GM19397 (cell line): ENCODE data around the gene PRDM16.

Experiments
- ATAC-seq: cut with Tn5 transposase; IDR thresholded peaks from one replicate; pipeline ENCODE4 v1.9.1; 2021; ENCODE audit warnings: mild to moderate bottlenecking, moderate library complexity; ENCODE audit not compliant: unreplicated experiment

PRDM16 gene

DNA sequence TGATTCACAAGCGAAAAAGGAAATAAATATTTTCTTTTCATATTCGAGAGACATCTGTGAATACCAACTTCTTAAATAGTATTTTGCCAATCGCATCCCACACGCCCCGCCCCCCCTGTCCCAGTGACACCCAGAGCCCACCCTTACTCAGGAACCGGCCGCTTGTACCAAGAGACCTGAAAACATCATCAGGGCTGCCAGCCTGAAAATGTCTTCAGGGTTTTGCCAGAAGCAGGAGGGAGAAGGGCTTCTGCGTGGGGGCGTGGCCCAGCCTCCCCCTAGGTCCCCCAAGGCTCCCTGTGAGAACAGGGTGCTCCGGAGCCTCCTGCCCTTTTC, 126.4 kb downstream of the PRDM16 start:
- ATAC-seq, result no peak

- no peak for ATAC-seq
Measured at GRCh38 chr1:3195966-3196515, 127.0 kb downstream of the PRDM16 start.

DNA sequence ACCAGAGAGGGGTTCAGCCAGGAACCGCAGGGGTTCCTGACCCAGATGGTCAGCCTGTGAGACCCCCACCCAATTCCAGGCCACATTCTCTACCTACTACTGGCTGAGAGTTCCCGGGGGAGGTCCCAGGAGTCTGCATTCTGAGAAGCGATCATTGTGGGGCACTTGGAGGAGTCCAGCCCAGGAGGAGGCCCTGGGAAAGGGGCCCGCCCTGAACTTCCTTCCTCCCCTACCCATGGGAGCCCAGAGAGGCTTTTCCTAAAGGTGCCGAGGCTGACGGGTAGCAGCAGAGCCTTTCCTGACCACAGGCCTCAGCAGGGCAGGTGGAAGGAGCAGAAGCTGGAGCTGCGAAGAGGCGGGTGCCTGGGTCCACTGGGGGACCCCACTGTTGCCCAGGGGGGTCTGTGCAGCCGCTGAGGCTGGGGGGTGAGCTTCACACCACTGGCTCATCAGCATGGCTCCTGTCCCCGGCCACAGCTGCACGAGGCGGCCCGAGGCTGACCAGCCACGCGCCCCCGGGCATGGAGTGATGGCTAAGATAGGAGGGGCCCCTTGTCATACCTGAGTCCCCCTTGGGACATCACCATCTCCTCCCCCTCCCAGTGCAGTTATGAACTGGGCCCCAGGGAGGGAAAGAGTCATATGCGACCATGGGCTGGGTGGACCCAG, 127.7 kb downstream of the PRDM16 start:
- no peak for ATAC-seq

DNA sequence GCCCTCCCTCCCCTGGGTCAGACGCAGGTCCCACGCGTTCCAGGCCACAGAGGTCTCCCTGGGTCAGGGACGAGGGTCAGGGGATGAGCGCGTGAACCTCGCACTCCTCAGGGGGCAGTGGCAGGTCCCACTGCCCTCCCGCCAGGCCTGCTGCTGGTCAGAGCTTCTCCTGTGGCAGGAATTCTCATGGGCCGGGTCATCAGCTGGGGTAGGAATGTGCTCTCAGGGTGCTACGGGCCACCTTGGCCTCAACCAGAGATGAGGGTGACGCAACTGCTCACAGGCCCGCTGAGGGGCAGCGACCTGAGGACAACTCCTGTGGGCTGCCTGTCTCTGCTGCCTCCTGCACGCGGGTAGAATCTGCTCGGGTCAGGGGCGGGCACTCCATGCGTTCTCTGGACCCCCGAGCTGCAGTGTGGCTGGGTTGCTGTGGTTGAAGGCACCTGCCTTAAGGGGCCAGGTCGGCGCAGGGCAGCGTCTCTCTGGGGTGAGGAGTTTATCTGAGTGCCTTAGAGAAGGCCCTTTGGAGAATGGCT, 128.8 kb downstream of the PRDM16 start:
- ATAC-seq, result no peak

GRCh38 chr1:3198371-3199271, 129.6 kb downstream of the PRDM16 start:
- ATAC-seq, result no peak

DNA sequence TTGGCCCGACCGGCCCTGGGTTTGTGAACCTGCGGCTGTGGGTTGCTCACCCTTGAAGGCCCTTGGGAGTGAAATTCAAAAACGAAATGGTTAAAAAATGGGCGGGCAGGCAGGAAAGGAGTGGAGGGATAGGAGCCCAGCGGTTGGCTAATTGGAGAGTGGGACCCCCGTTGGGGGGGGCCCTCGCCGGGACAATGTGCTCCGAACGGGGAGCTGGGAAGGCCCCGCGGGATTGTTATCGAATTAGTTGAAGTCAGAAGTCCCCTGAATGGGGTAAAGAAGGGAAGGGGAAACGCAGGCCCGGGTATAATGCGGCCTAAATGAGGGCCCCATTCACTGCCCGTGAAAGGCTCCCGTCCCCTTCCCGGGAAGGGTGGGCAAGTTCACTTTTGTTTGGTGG, 135.7 kb downstream of the PRDM16 start:
- no peak for ATAC-seq

DNA sequence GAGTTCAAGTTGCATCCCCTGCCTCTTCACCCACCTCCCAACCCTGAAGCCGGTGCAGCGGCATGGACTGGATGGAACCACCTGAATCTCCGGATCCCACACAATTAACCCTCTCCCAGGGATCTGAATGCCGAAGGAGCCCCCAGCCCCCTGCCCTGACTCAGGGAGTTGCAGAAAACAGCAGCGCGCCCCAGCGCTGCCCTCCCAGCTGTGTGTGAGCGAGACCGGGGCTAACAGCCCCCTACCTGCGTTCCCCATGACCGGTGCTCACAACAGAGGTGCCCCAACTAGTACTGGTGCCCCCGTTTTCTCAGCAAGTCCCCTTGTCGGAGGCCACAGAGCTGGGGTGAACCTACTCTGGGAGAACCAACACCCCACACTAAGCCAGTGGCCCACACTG, 136.8 kb downstream of the PRDM16 start:
- ATAC-seq, result no peak

- no peak for ATAC-seq
Measured at GRCh38 chr1:3206696-3207095, 137.7 kb downstream of the PRDM16 start.

- no peak for ATAC-seq
Measured at GRCh38 chr1:3207217-3207848, 138.3 kb downstream of the PRDM16 start.

DNA sequence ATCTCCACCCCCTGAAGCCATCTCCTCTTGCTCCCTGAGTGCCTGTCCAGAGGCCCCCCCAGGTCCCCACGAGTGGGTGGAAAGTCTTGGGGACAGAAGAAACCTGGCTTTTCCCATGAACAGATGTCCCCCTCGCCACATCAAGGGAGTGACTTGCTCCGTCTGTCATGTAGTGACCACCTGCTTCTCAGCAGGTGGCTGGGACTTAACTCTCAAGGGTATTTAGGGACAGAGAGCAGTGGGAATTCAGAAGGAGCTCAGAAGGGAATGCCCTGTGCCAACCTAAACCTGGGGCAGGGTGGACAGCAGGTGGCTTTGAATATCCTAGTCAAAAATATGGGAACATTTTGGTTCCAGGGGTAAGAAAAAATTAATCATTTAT, 139.8 kb downstream of the PRDM16 start:
- no peak for ATAC-seq

DNA sequence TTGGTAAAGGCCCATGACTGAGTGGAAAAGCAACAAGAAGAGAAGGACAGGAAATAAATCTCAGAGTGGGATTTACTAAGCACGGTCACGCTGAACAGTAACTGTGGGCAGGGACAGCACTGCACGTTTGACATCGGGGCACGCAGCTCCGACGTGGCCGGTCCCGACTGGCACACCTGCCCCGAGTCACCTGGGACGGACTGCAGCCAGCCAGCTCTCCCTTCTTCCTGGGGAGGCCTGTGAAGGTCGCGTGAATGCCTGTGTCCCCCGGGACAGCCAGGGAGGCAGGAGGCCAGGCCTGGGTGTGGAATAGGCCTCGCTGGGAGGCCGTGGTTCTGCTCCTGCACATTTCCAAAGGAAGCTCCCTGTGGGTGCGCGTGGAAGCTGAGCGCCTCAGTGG, 140.2 kb downstream of the PRDM16 start:
- no peak for ATAC-seq

DNA sequence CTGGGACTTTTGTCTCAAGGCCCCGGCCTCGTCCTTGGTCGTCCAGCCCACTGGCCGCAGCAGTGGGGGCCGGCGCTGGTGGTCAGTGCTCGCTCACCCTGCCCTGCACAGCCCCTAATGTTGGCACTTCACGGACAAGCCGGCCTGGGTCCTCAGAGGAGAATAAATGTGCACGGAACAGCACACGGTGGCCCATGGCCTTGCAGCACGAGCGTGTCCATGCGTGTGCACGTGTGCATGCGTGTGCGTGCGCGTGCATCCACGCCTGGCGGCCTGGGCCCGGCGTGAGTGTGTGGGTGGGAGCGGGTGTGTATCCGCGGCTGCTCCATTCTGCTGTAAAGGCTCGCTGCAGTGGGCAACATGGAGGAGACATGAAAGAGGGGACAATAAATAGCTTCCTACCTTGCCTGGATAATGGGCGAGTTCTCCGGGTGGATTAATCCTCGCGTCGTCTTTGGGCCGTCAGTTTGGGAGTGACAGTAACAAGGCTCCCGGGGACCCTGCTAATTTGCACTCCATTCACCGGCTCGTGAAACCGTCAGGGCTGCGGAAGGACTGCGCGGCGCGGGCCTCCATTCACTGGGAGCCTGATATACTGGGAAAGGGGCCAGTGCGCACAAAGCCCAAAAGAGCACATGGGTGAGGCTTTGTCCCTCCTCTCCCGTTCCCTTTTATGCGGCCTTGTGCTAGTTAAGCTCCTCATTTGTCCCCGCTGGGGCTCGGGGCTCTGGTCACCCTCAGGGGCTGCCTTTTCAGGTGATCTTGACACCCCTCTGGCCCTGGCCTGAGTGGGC, 142.8 kb downstream of the PRDM16 start:
- no peak for ATAC-seq

DNA sequence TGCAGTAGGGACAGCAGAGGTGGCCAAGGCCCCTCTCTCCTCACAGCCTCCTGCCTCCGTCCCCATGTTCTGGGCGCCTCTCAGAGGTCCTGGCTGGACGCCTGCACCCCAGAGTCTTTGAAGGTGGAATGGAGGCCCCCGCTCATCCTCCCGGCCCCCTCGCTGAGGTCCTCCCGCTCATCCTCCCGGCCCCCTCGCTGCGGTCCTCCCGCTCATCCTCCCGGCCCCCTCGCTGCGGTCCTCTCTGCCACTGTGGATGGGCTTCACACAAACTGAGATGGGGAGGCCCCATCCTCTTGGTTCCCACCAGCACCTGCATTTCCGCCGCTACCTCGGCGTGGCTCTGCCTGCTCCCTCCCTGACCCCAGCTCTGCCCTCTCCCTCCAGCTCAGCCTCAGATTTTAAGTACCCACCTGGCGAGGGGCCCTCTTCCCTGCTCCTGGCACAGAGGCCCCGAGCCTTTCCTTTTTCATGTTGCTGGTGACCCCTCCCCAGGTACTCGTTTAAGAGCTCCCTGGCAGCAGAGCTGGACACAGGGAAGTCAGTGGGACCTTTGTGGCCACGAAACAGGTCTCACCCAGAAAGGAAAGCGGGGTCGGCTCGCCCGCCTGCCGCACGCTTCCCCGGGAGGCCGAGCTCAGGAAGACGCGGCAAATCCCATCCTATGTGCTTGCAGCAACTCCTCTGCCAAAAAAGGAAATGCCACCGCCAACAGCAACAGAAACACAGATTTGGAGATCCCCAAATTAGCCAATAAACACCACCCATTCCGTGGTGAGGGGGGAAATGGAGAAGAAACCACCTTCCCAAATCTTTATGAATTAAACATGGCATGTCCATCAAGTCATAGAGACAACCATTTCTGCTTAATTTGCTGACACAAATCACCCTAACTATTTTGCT, 143.7 kb downstream of the PRDM16 start:
- no peak for ATAC-seq

GRCh38 chr1:3213730-3214129, 144.7 kb downstream of the PRDM16 start:
- ATAC-seq, result no peak

- ATAC-seq, result no peak
Measured at GRCh38 chr1:3215198-3216014, 146.4 kb downstream of the PRDM16 start.

GRCh38 chr1:3216015-3216391, 147.0 kb downstream of the PRDM16 start:
- ATAC-seq, result no peak

DNA sequence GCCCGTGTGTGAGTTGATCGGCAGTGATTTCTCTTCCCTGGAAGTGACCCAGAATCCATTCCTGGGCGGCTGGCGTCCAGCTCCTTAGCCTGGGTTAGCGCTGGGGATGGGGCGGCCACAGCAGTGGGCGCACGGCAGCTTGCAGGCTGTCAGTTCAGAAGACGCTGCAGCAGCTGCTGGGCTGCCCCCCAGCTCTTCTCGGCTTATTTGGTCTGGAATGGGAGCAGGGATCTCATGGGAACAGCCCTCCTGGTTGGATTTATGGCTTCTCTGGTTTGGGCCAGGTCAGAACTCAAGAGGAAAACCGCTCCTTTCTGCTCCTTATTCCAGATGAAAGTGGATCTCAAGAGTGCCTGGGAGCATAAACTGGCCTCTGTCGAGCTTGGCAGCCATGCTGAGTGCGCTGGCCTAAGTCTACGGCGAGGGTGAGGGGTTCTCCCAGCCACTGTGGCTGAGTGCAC, 148.2 kb downstream of the PRDM16 start:
- no peak for ATAC-seq

DNA sequence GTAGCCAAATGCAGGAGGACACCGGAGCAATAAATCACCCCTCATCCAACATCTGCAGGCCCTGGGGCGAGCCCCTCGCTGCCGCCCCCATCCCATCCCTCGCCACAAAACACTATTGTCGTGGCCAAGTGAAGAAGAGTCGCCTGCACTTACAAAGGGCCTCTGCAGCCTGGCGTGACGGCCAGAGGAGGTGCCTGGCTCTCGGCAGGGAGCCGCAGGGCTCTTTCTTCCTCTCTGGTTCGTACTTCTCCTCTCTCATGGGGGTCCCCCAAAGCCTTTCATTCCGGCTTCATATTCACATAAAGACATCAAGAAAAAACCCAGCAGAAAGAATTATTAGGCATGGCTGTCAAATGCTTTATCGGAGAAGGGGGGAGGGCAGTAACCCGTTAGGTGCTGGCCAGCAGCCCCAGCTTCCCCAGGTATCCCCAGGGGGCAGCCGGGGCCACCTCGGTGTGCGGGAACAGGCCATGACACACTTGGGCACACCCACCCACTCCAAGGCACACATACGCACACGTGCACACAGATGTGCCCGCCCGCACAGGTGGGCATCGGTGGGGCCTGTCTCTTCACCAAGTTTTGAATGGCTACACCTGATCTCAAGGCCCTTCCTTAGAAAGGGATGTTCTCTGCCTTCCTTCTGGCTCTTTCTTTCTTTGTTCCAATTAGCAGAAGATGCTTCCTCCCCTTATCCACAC, 149.1 kb downstream of the PRDM16 start:
- no peak for ATAC-seq
